C4-2B (cell line): ENCODE data around the gene SMYD5.

Source experiments
- H3K27ac ChIP-seq: fragments of 450-650 bp; 2 replicates; pipeline ENCODE4 v1.5.1; 2017
- CTCF ChIP-seq: fragments of 450-650 bp; conservative IDR thresholded peaks from 2 replicates; pipeline ENCODE4 v1.5.1; 2017; ENCODE audit warnings: mild to moderate bottlenecking
- ZFX ChIP-seq: fragments of 450-650 bp; IDR thresholded peaks from 2 replicates; pipeline ENCODE4 v1.6.1; 2017

Gene SMYD5

GRCh38 chr2:73202156-73203054, 11.6 kb upstream of the SMYD5 start, which contains the start of gene NOTO:
TSS of gene NOTO (plus strand) at chr2:73202574. CDS start at chr2:73202667, 93 bp downstream.
- TF ChIP-seq CTCF (no peak), ZFX (no peak)
- peak within 1 kb of the TSS; percentile 10; the same call in 1 of the 2 replicates for H3K27ac ChIP-seq

DNA sequence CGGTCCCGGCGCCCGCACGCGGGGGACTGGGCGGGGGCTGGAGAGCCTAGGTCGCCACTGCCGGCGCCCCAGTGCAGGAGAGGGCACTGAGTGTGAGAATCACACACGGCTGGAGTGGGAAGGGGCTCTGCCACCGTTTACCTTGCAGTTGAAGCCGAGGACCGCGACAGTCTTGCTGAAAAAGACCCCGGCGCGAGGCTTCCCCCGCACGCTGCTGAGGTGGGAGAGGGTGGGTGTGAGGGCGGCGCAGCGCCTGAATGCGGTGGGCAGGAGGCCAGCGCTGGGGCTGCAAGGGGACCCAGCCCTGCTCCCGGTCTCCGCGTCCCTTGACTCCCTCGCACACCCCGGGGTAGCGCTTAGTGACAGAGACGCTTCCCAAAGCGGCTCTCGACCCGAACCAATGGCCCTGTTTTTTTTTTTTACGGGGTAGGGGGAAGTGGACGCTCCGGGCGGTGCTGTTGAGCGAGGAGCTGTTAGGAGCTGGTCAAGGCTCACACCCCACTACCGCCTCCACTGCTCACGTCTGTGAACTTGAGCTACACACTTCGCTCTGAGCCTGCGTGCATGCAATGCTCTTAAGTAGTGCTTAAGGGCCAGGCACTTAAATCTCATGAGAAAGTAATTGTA, 10.9 kb upstream of the SMYD5 start:
- no peak for TF ChIP-seq CTCF
- TF ChIP-seq ZFX = no peak
- peak overlapping the region; percentile 10; the same call in 1 of the 2 replicates for H3K27ac ChIP-seq

- H3K27ac ChIP-seq = no peak overlapping the region
- TF ChIP-seq CTCF (no peak), ZFX (no peak)
Measured at GRCh38 chr2:73205611-73206010, 8.4 kb upstream of the SMYD5 start.

- TF ChIP-seq CTCF = no peak
- no peak overlapping the region for H3K27ac ChIP-seq
Measured at GRCh38 chr2:73208258-73208657, 5.8 kb upstream of the SMYD5 start.

DNA sequence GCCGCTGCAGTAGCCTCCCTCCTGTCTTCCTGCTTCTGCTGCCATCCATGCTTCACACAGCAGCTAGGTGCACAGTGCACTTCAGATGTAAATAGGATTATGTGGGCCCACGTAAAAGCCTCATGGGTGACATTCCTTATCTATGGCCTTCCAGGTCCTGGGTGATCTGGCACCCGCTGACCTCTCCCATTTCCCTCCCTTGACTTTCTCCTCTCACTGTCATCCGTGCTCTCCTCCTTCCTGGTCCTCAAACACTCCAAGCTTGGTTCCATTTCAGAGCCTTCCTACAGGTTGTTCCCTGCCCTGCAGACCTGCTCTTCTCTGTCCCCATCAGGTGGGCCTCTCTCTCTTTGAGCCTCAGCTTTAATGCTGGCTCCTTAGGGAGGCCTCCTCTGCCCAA, 4.0 kb upstream of the SMYD5 start:
- no peak for TF ChIP-seq CTCF
- TF ChIP-seq ZFX = no peak
- no peak overlapping the region for H3K27ac ChIP-seq

- no peak overlapping the region for H3K27ac ChIP-seq
- TF ChIP-seq CTCF = no peak
- TF ChIP-seq ZFX = no peak
Measured at GRCh38 chr2:73210696-73211095, 3.3 kb upstream of the SMYD5 start.

DNA sequence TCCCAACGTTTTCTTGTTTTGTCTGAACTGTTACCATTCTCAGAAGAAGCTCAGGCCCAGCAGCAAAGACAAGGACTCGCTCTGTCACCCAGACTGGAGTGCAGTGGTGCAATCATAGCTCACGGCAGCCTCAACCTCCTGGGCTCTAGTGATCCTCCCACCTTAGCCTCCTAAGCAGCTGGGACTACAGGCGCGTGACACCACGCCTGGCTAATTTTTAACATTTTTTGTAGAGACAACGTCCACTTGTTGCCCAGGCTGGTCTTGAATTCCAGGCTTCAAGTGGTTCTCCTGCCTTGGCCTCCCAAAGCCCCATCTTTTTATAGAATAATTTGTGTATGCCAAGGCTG, 2.0 kb upstream of the SMYD5 start:
- TF ChIP-seq ZFX (no peak), CTCF (no peak)
- H3K27ac ChIP-seq = no peak overlapping the region
